ENCODE data around the gene AP2A2. TPM values are rescaled to one million over a fixed set of nuclear protein-coding genes. Genes with fewer than 3 reads are reported as not detected.

AP2A2 gene
- total RNA-seq, 2 donors from 2014 or later = 79.4 to 97.7 TPM

GRCh38 chr11:888310-889212, 37.1 kb upstream of the AP2A2 start:
- Histone ChIP-seq H3K4me1 (ENCODE audit: control insufficient read depth, insufficient read depth, low read length) (no peaks in the 10 kb centered on the region), H3K27me3 (ENCODE audit: control insufficient read depth, insufficient read depth, low read length, poor library complexity, severe bottlenecking) (no peaks in the 10 kb centered on the region), H3K27ac (ENCODE audit: low read depth, low read length) (peak overlapping the region; percentile 72), H3K4me3 (ENCODE audit: low read length) (no peak overlapping the region), H3K9me3 (ENCODE audit: control insufficient read depth, low read length) (no peaks in the 10 kb centered on the region), H3K9ac (ENCODE audit: extremely low read depth, low read length, poor library complexity, severe bottlenecking) (no peak overlapping the region), H3K36me3 (ENCODE audit: control insufficient read depth, insufficient read depth, low read length) (peaks cover 6% of the 10 kb centered on the region)
- H3K27me3 Mint-ChIP-seq (ENCODE audit: insufficient read depth) = no peaks in the 10 kb centered on the region
- H3K27ac Mint-ChIP-seq = no peak overlapping the region
- peaks cover 2% of the 10 kb centered on the region for H3K4me1 Mint-ChIP-seq
- H3K4me3 Mint-ChIP-seq = no peak overlapping the region
- no peak for TF ChIP-seq CTCF (conservative IDR thresholded peaks at IDR 0.05)
- 94 to 96% methylated on average over 31 to 45 of the region's 45 CpGs for whole genome bisulfite sequencing, 2 experiments (ENCODE audit: insufficient coverage in 1 of 2, insufficient read length in 1 of 2)
- H3K9me3 Mint-ChIP-seq = no peaks in the 10 kb centered on the region
- DNase-seq = no peak
- H3K36me3 Mint-ChIP-seq (ENCODE audit: low read depth) = peaks cover 22% of the 10 kb centered on the region

GRCh38 chr11:889257-889656, 36.4 kb upstream of the AP2A2 start:
- Mint-ChIP-seq H3K9me3 (no peaks in the 10 kb centered on the region), H3K4me3 (no peak overlapping the region), H3K27ac (no peak overlapping the region), H3K4me1 (peaks cover 2% of the 10 kb centered on the region), H3K36me3 (ENCODE audit: low read depth) (peaks cover 22% of the 10 kb centered on the region), H3K27me3 (ENCODE audit: insufficient read depth) (no peaks in the 10 kb centered on the region)
- no peak for TF ChIP-seq CTCF (conservative IDR thresholded peaks at IDR 0.05)
- Histone ChIP-seq H3K9ac (ENCODE audit: extremely low read depth, low read length, poor library complexity, severe bottlenecking) (no peak overlapping the region), H3K27me3 (ENCODE audit: control insufficient read depth, insufficient read depth, low read length, poor library complexity, severe bottlenecking) (no peaks in the 10 kb centered on the region), H3K9me3 (ENCODE audit: control insufficient read depth, low read length) (no peaks in the 10 kb centered on the region), H3K27ac (ENCODE audit: low read depth, low read length) (peak overlapping the region; percentile 72), H3K36me3 (ENCODE audit: control insufficient read depth, insufficient read depth, low read length) (peaks cover 6% of the 10 kb centered on the region), H3K4me1 (ENCODE audit: control insufficient read depth, insufficient read depth, low read length) (no peaks in the 10 kb centered on the region), H3K4me3 (ENCODE audit: low read length) (no peak overlapping the region)
- DNase-seq = no peak
- 90 to 93% methylated on average over 9 to 13 of the region's 13 CpGs for WGBS, 2 experiments (ENCODE audit: insufficient coverage in 1 of 2, insufficient read length in 1 of 2)

- no peak overlapping the region for H3K9ac ChIP-seq (ENCODE audit: extremely low read depth, low read length, poor library complexity, severe bottlenecking)
- Mint-ChIP-seq H3K36me3 (ENCODE audit: low read depth) (peaks cover 22% of the 10 kb centered on the region), H3K4me3 (no peak overlapping the region), H3K9me3 (no peaks in the 10 kb centered on the region), H3K27me3 (ENCODE audit: insufficient read depth) (no peaks in the 10 kb centered on the region), H3K27ac (no peak overlapping the region), H3K4me1 (peaks cover 2% of the 10 kb centered on the region)
- 89 to 90% methylated on average over 28 to 32 of the region's 32 CpGs for WGBS, 2 experiments (ENCODE audit: insufficient coverage in 1 of 2, insufficient read length in 1 of 2)
- H3K9me3 ChIP-seq (ENCODE audit: control insufficient read depth, low read length) = no peaks in the 10 kb centered on the region
- H3K27ac ChIP-seq (ENCODE audit: low read depth, low read length) = peak overlapping the region; percentile 38
- H3K36me3 ChIP-seq (ENCODE audit: control insufficient read depth, insufficient read depth, low read length) = peaks cover 9% of the 10 kb centered on the region
- H3K4me3 ChIP-seq (ENCODE audit: low read length) = no peak overlapping the region
- peak; percentile 30 for TF ChIP-seq CTCF (conservative IDR thresholded peaks at IDR 0.05)
- peak; percentile 77 for DNase-seq
- no peaks in the 10 kb centered on the region for H3K27me3 ChIP-seq (ENCODE audit: control insufficient read depth, insufficient read depth, low read length, poor library complexity, severe bottlenecking)
- H3K4me1 ChIP-seq (ENCODE audit: control insufficient read depth, insufficient read depth, low read length) = no peaks in the 10 kb centered on the region
Observed at GRCh38 chr11:889687-890475, 35.8 kb upstream of the AP2A2 start.
